ENCODE results near the gene SYT17.

GRCh38 chr16:19218581-19218980 lies 50.5 kb downstream of the SYT17 start:
- TF ChIP-seq CTCF (IDR thresholded peaks at IDR 0.05): no peak
- TF ChIP-seq POLR2AphosphoS5 (IDR thresholded peaks at IDR 0.05): no peak
